ENCODE measurements around the gene ADAMTS17.

ADAMTS17 gene

DNA sequence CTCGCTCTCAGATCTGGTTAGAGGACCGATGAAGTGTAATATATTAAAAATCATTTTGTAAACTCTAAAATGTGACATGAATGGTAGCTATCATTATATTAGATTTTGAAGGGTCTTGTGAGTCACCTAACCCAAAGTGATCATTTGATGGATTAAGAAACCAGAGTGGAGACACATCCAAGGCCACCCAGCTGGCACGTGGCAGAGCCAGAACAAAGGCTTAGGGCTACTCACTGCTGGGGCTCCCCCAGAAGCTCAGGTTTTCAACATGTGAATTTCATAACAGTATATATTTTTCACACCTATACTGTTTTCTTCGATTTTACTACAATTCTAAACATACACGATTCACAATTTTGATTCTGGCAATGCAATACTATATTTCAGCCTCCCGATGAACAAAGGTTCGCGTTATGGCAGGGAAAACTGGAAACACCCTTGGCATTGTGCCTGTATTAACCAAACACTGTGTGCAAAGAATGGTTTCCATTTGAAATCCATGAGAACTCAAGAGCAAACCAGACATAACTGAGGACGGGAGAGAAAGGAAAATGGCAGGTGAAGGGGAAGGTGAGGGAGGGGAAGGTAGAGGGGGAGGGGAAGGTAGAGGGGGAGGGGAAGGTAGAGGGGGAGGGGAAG, 88.9 kb downstream of the ADAMTS17 start:
- DNase-seq (ENCODE audit: low read depth in 1 of 2, low spot score in 1 of 2) = no peak

GRCh38 chr15:100252359-100252758, 89.4 kb downstream of the ADAMTS17 start:
- DNase-seq (ENCODE audit: low read depth in 1 of 2, low spot score in 1 of 2) = no peak

DNA sequence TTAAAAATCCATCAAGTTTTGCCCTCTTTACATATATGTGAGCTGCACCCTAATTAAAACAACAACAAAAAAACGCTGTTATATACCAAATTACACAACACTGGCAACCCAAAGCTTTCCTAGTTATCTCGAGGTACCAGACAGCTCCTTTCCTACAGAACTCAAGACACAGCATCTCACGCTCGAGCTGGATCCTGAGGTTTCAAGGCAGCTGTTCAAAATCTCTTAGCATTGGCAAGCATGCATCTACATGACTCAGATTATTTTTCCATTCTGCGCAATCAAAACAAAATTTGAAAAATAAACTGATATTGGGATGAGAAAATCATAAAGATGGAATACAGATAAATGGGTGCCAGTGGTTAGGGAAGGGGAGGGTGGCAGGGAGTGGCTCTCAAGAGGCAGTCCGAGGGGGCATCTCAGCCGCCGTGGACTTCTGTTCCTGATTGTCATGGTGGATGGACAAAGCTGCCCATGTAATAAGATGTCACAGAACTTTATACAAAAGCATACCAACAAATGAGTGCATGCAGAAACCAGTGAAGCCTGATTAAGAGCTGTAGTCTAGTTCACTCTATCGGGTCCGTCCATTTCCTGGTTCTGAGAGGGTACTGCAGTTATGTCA, 91.5 kb downstream of the ADAMTS17 start:
- DNase-seq (ENCODE audit: low read depth in 1 of 2, low spot score in 1 of 2) = no peak

DNA sequence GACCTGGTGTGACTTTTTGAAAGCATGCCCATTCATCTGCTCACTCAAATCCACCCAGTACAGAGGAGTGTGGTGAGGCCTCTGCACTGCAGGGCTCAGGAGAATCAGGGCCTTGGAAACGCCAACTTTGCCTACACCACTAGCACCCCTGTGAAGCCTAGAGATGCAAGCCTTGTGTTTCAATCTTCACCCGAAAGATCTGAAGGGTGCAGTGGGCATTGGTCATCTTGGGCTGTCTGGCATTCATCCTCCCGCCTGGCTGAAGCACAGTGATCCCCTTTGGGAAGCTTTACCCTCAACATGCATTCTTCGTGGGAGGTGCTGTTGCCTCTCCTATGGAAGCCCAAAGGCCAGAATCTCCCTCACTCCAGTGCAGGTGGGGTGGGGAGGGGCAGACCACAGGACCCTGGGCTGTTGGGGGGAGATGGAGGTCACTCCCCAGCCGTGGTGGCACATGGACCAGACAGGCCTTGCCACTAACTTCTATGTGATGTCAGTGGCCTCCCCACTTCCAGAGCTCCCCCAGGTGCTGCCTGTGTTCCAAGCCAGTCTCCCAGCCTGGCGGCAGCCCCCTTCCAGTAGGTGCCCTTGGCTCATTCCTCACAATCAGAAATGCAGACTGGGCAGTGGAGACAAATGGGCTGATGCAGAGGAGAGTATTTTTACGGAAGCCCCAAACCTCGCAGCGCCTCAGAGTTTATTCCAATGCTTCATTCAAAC, 92.5 kb downstream of the ADAMTS17 start:
- DNase-seq (ENCODE audit: low read depth in 1 of 2, low spot score in 1 of 2) = no peak

GRCh38 chr15:100248236-100248635, 93.5 kb downstream of the ADAMTS17 start:
- DNase-seq (ENCODE audit: low read depth in 1 of 2, low spot score in 1 of 2) = no peak

GRCh38 chr15:100247228-100248225, 94.2 kb downstream of the ADAMTS17 start:
- DNase-seq (ENCODE audit: low read depth in 1 of 2, low spot score in 1 of 2) = no peak

GRCh38 chr15:100245855-100246254, 95.9 kb downstream of the ADAMTS17 start:
- DNase-seq (ENCODE audit: low read depth in 1 of 2, low spot score in 1 of 2) = no peak

GRCh38 chr15:100245487-100245820, 96.3 kb downstream of the ADAMTS17 start:
- DNase-seq (ENCODE audit: low read depth in 1 of 2, low spot score in 1 of 2) = no peak

GRCh38 chr15:100244796-100245486, 96.8 kb downstream of the ADAMTS17 start:
- no peak for DNase-seq (ENCODE audit: low read depth in 1 of 2, low spot score in 1 of 2)

DNA sequence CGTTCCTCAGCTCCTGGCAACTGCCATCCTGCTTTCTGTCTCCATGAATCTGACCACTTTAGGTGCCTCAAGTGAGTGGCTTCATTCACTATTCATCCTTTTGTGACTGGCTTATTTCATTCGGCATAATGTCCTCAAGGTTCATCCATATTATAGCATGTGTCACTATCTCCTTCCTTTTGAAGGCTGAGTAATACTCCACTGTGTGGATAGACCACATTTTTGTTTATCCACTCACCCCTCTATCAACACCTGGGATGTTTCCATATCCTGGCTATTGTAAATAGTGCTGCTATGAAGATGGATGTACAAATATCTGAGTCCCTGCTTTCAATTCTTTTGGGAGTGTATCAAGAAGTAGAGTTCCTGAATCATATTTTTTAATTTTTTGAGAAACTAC, 98.8 kb downstream of the ADAMTS17 start:
- no peak for DNase-seq (ENCODE audit: low read depth in 1 of 2, low spot score in 1 of 2)

- DNase-seq (ENCODE audit: low read depth in 1 of 2, low spot score in 1 of 2) = no peak
Observed at GRCh38 chr15:100241572-100242482, 99.9 kb downstream of the ADAMTS17 start.

DNA sequence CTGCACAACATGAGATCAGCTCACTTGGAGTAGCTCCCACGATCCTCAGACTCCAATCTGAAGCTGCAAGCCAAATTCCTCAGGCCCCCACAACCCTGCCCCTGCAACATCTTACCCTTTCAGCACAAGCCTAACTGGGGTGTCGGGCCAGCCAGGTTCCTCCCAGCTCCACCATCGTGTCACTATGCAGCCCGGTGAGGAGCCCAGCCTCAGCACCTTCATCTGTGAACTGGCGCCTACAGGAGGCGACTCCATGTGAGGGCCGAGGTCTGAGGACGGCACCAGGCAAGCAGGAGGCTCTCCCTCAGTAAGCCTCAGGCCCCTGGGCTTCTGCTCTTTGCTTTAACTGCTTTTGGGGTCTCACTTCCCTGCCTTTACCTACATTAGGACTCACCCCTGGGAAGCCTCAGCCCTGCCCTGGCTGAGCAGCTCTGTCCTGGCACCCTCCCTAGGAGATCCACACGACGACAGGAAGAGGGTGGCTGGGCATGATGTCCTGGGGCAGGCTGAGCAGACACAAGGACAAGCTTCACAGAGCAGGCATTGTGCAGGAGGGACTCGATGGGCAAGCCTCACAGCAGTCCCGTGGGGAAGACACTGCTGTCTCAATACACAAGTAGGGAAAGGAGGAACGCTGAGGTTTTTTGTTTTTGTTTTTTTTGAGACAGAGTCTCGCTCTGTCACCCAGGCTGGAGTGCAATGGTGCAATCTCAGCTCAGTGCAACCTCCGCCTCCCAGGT, 104.6 kb downstream of the ADAMTS17 start:
- DNase-seq (ENCODE audit: low read depth in 1 of 2, low spot score in 1 of 2) = no peak

GRCh38 chr15:100235030-100235617, 106.7 kb downstream of the ADAMTS17 start:
- DNase-seq (ENCODE audit: low read depth in 1 of 2, low spot score in 1 of 2) = no peak

DNA sequence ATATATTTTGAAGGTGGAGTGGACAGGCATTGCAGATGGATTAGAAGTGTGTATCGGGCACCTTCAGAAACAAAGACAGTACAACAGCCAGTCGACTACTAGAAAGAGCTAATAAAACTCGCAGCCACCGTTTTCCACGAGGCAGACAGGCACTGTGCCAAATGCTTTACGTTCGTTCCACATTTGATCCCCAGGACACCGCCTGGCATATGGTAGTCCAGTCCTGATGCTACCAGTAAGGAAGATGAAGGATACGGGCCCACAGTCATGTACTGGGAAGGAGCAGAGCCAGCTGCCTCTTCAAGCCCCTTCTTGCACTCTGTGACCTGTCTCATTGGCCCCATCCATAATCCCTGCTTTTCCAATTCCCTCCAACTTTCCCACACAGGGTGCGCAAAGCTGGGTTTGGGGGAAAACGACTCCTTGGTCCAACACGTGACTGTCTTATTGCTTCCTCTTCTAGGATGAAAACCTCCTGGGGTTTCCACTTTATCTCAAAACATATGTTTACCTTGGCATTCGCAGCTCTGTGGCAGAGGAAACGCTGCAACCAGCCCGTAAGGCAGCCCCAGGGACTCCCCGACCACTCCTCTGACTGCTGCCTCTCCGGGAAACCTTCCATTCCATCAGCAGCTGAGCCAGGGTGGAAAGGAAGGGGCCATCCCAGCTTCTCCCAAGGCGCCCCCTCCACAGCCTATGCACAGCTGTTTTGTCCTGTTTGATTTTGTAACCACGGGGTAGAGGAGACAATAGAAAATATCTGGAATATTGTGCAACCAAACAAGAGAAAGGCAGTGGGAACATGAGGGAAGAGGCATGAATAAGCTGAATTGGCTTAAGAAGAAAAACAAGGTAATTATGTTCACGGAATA, 107.4 kb downstream of the ADAMTS17 start:
- DNase-seq (ENCODE audit: low read depth in 1 of 2, low spot score in 1 of 2) = no peak

GRCh38 chr15:100230784-100231183, 111.0 kb downstream of the ADAMTS17 start:
- DNase-seq (ENCODE audit: low read depth in 1 of 2, low spot score in 1 of 2) = no peak

DNA sequence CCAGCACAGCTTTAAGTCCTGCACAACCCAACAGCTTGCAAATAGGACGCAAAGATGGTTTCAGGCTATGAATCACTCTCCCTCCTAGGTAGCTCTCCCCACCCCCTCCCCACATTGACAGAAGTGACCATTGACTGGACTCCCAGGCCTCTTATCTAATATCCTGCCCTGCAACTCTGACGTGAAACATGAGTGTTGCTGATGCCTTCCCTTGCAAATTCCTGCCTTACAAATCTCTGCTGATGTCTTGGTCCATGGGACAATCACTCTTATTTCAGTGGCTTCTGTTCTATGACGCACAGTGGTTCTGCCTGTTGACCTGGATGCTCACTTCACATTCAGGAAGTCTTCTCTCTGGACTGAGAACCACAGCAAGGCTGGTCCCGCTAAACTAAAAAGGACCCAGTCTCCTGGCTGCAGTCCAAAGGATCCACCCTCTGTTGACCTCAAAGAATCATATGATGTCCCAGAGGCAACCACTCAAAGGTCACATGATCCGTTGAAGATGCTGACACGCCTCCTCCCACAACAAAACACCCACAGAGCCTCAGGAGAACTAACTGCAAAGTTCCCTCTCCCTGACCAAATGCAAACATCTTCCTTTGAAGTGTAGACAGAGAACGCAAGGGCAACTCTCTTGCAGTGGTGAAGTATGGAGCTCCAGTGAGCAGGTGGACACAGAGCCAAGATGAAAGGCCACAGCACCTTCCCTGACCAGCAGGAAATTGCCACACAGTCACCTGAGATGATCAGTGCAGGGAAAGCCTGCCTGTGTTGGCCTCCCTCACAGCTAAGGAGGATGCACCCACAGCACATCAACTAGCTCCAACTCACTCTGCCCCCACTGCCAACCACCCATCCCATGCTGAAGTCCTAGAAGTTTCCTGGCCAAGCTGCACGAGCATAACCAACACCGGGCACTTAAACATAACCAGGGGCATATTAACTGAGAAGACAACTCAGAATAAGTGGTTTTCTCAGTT, 112.3 kb downstream of the ADAMTS17 start:
- DNase-seq (ENCODE audit: low read depth in 1 of 2, low spot score in 1 of 2) = no peak

All from activated CD4-positive, alpha-beta T cell treated with anti-CD3 and anti-CD28 coated beads, Interleukin-2, amount 50 U/mL, for 24 hours (primary cell).